Neural cell (in vitro differentiated cells): ENCODE measurements around the gene PRDM15. TPM values are rescaled to one million over a fixed set of nuclear protein-coding genes. Genes with fewer than 3 reads are reported as not detected.

Experiments
- H2AFZ ChIP-seq: fragments of 200-600, 300-800 bp; sonication (generic), shearing (Covaris generic); 2 replicates; pipeline ENCODE4 v1.6.0; 2014; ENCODE audit warnings: low read depth, mild to moderate bottlenecking, antibody characterized with exemption, low read length, moderate library complexity
- H3F3A ChIP-seq: fragments of 200-600 bp; shearing (Covaris generic); 2 replicates; pipeline ENCODE4 v1.6.1; 2016; ENCODE audit warnings: mild to moderate bottlenecking, moderate library complexity, mixed read lengths, antibody characterized with exemption, low read length; ENCODE audit not compliant: insufficient read depth, poor library complexity, severe bottlenecking
- H3K27ac ChIP-seq: fragments of 200-600, 300-800 bp; sonication (generic), shearing (Covaris generic); 2 replicates; pipeline ENCODE4 v1.5.1; 2014; ENCODE audit warnings: mild to moderate bottlenecking, low read length, moderate library complexity
- H3K27me3 ChIP-seq: fragments of 300-800, 200-600 bp; sonication (generic), shearing (Covaris generic); 2 replicates; pipeline ENCODE4 v1.6.0; 2014; ENCODE audit warnings: mild to moderate bottlenecking, low read depth, low read length, moderate library complexity; ENCODE audit not compliant: insufficient read depth
- H3K36me3 ChIP-seq: fragments of 300-800, 200-600 bp; sonication (generic), shearing (Covaris generic); 2 replicates; pipeline ENCODE4 v1.5.1; 2014; ENCODE audit warnings: mild to moderate bottlenecking, antibody characterized with exemption, low read length, moderate library complexity; ENCODE audit not compliant: insufficient read depth
- H3K4me2 ChIP-seq: fragments of 300-800, 200-600 bp; sonication (generic), shearing (Covaris generic); 2 replicates; pipeline ENCODE4 v1.6.0; 2014; ENCODE audit warnings: mild to moderate bottlenecking, low read length
- H3K4me3 ChIP-seq: fragments of 300-800, 200-600 bp; sonication (generic), shearing (Covaris generic); 2 replicates; pipeline ENCODE4 v1.5.1; 2014; ENCODE audit warnings: mild to moderate bottlenecking, low read length, moderate library complexity
- H3K79me2 ChIP-seq: fragments of 200-600 bp; shearing (Covaris generic); replicated peaks from 2 replicates; pipeline ENCODE4 v1.6.0; 2014; ENCODE audit warnings: mild to moderate bottlenecking, low read length, moderate library complexity; ENCODE audit not compliant: insufficient read depth
- H3K9ac ChIP-seq: fragments of 300-800, 200-600 bp; sonication (generic), shearing (Covaris generic); 2 replicates; pipeline ENCODE4 v1.6.1; 2016; ENCODE audit warnings: mild to moderate bottlenecking, low read length, mixed read lengths
- H3K9me2 ChIP-seq: fragments of 200-600 bp; shearing (Covaris generic); 2 replicates; pipeline ENCODE4 v1.6.1; 2016; ENCODE audit warnings: mild to moderate bottlenecking, low read length, mixed read lengths; ENCODE audit not compliant: insufficient read depth
- H3K9me3 ChIP-seq: fragments of 200-600, 300-800 bp; sonication (generic), shearing (Covaris generic); 2 replicates; pipeline ENCODE4 v1.6.1; 2016; ENCODE audit warnings: mild to moderate bottlenecking, mixed run types, low read length, moderate library complexity, mixed read lengths
- H4K20me1 ChIP-seq: fragments of 200-600 bp; shearing (Covaris generic); 2 replicates; pipeline ENCODE4 v1.6.1; 2016; ENCODE audit warnings: mild to moderate bottlenecking, mixed run types; ENCODE audit not compliant: insufficient read depth
- EP300 ChIP-seq: fragments of 450-650 bp; conservative IDR thresholded peaks from 2 replicates; pipeline ENCODE4 v1.6.1; 2014; ENCODE audit warnings: antibody characterized with exemption, mild to moderate bottlenecking, moderate library complexity; ENCODE audit not compliant: poor library complexity, severe bottlenecking
- EZH2 ChIP-seq: fragments of 200-600, 300-800 bp; shearing (Covaris generic), sonication (generic); IDR thresholded peaks from 2 replicates; pipeline ENCODE4 v1.6.1; 2014; ENCODE audit warnings: antibody characterized with exemption, low read length, borderline replicate concordance, mild to moderate bottlenecking; ENCODE audit not compliant: insufficient read depth, poor library complexity, severe bottlenecking
- MXI1 ChIP-seq: fragments of 450-650 bp; conservative IDR thresholded peaks from 2 replicates; pipeline ENCODE4 v1.6.1; 2014; ENCODE audit warnings: antibody characterized with exemption, mild to moderate bottlenecking; ENCODE audit not compliant: poor library complexity, severe bottlenecking
- POLR2AphosphoS5 ChIP-seq: IDR thresholded peaks from 2 replicates; pipeline ENCODE4 v1.6.1; 2012
- RAD21 ChIP-seq: fragments of 450-650 bp; conservative IDR thresholded peaks from 2 replicates; pipeline ENCODE4 v1.6.1; 2014; ENCODE audit warnings: antibody characterized with exemption, mild to moderate bottlenecking, moderate library complexity
- SMC3 ChIP-seq: fragments of 450-650 bp; conservative IDR thresholded peaks from 2 replicates; pipeline ENCODE4 v1.6.1; 2014; ENCODE audit warnings: antibody characterized with exemption, mild to moderate bottlenecking, moderate library complexity; ENCODE audit not compliant: poor library complexity
- TAF1 ChIP-seq: IDR thresholded peaks from 2 replicates; pipeline ENCODE4 v1.6.1; 2012; ENCODE audit warnings: low read depth
- polyA plus RNA-seq: library from polyadenylated mRNA; depleted of rRNA; stranded (reverse); fragments of >200 nt; gene quantifications from 2 replicates; pipeline ENCODE4 v1.2.3, GENCODE V29; 2014
- TF ChIP-seq, protein P1 (sequence below): fragments of 450-650 bp; IDR thresholded peaks from 2 replicates; pipeline ENCODE4 v1.5.1; 2014; ENCODE audit warnings: antibody characterized with exemption, mild to moderate bottlenecking, moderate library complexity; ENCODE audit not compliant: poor library complexity, severe bottlenecking
- TF ChIP-seq, protein P2 (sequence below): IDR thresholded peaks from 2 replicates; pipeline ENCODE4 v1.6.1; 2012; ENCODE audit warnings: borderline replicate concordance

Gene PRDM15
- polyA plus RNA-seq, 1 donor from 2014 or later = 4.1 TPM

DNA sequence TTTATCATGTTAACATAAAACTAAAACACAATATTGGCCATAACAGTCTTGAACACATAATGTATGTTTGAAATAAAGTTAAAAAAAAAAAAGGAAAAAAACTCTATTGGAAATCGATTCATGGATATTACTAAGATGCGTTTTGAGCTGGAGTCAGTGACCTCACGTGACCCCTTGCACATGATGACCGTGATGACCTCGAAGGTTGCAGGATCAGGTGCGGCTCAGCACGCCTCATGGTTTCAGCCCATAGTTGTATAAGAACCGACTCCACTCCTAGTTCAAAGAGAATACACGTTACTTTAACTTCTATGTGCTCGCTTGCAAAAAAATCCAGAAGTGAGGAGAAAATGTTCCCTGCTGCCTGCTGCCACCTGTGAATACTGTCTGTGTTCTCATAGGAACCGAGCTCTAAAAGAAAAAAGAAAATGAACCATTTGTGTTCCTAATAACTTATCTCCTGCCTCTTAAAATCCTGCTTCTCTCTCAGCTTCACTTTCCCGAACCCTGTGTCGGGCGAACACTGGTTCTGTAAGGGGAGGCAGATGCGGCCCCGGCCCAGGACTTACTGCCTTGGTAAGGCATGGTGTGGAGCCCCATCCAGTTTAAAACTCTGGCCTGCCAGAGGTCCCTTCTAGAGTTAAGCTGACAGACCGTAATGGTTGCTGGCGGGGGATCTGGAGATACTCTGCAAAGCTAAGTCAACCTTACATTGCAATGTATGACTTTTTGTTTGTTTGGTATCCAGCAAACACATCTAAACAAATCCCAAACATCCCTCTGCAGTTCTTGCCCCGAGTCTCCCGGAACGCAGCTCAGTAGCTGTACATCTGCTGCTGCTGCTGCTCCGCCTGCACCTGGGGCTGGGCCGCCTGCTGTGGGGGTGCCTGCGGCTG is 78.5 kb downstream of the PRDM15 start:
- H3F3A ChIP-seq = no peaks in the 10 kb centered on the region
- no peaks in the 10 kb centered on the region for H3K27me3 ChIP-seq
- no peaks in the 10 kb centered on the region for H3K9me3 ChIP-seq
- H3K4me2 ChIP-seq = no peak overlapping the region
- no peak overlapping the region for H3K4me3 ChIP-seq
- TF ChIP-seq, protein P1, sequence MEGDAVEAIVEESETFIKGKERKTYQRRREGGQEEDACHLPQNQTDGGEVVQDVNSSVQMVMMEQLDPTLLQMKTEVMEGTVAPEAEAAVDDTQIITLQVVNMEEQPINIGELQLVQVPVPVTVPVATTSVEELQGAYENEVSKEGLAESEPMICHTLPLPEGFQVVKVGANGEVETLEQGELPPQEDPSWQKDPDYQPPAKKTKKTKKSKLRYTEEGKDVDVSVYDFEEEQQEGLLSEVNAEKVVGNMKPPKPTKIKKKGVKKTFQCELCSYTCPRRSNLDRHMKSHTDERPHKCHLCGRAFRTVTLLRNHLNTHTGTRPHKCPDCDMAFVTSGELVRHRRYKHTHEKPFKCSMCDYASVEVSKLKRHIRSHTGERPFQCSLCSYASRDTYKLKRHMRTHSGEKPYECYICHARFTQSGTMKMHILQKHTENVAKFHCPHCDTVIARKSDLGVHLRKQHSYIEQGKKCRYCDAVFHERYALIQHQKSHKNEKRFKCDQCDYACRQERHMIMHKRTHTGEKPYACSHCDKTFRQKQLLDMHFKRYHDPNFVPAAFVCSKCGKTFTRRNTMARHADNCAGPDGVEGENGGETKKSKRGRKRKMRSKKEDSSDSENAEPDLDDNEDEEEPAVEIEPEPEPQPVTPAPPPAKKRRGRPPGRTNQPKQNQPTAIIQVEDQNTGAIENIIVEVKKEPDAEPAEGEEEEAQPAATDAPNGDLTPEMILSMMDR = no peak
- TF ChIP-seq, protein P2, sequence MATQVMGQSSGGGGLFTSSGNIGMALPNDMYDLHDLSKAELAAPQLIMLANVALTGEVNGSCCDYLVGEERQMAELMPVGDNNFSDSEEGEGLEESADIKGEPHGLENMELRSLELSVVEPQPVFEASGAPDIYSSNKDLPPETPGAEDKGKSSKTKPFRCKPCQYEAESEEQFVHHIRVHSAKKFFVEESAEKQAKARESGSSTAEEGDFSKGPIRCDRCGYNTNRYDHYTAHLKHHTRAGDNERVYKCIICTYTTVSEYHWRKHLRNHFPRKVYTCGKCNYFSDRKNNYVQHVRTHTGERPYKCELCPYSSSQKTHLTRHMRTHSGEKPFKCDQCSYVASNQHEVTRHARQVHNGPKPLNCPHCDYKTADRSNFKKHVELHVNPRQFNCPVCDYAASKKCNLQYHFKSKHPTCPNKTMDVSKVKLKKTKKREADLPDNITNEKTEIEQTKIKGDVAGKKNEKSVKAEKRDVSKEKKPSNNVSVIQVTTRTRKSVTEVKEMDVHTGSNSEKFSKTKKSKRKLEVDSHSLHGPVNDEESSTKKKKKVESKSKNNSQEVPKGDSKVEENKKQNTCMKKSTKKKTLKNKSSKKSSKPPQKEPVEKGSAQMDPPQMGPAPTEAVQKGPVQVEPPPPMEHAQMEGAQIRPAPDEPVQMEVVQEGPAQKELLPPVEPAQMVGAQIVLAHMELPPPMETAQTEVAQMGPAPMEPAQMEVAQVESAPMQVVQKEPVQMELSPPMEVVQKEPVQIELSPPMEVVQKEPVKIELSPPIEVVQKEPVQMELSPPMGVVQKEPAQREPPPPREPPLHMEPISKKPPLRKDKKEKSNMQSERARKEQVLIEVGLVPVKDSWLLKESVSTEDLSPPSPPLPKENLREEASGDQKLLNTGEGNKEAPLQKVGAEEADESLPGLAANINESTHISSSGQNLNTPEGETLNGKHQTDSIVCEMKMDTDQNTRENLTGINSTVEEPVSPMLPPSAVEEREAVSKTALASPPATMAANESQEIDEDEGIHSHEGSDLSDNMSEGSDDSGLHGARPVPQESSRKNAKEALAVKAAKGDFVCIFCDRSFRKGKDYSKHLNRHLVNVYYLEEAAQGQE = no peak
- TF ChIP-seq POLR2AphosphoS5 (no peak), MXI1 (no peak), SMC3 (no peak), RAD21 (no peak), EZH2 (no peak), EP300 (no peak)
- no peaks in the 10 kb centered on the region for H3K36me3 ChIP-seq
- H2AFZ ChIP-seq = no peak overlapping the region
- no peaks in the 10 kb centered on the region for H3K9me2 ChIP-seq
- H3K9ac ChIP-seq = no peak overlapping the region
- H3K79me2 ChIP-seq = no peaks in the 10 kb centered on the region
- H3K27ac ChIP-seq = no peak overlapping the region
- H4K20me1 ChIP-seq = no peaks in the 10 kb centered on the region

DNA sequence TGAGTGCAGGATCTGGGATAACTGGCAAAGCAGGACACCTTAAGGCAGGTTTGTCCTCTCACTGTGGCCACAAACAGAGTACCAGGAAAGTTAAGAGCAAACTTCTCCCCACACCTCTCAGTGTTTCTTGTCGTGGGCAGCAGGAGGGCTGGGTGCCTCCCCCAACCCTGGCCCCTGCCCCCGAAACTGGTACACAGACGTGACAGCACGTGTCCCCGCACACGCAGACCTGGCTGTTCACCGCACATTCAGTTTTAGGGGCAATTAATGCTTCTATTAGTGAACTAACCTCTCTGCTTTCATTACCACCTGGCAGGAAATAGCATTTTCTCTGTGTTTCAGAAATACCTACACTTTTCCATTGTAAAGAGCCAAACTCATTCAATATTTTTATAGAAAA is 79.4 kb downstream of the PRDM15 start:
- Histone ChIP-seq H3K9me3 (no peaks in the 10 kb centered on the region), H3K79me2 (no peaks in the 10 kb centered on the region), H3K4me2 (no peak overlapping the region), H3K9me2 (no peaks in the 10 kb centered on the region), H3K9ac (no peak overlapping the region), H2AFZ (no peak overlapping the region), H3K4me3 (no peak overlapping the region), H3F3A (no peaks in the 10 kb centered on the region), H4K20me1 (no peaks in the 10 kb centered on the region), H3K27ac (no peak overlapping the region), H3K36me3 (no peaks in the 10 kb centered on the region), H3K27me3 (no peaks in the 10 kb centered on the region)
- TF ChIP-seq POLR2AphosphoS5 = no peak
- TF ChIP-seq EP300 = no peak
- TF ChIP-seq TAF1 = no peak
- TF ChIP-seq, protein P2 = no peak
- TF ChIP-seq EZH2 = no peak
- no peak for TF ChIP-seq MXI1
- TF ChIP-seq, protein P1 = no peak
- TF ChIP-seq RAD21 = no peak
